Measurements from ENCODE around the gene JAKMIP2. TPM values are rescaled to one million over a fixed set of nuclear protein-coding genes. Genes with fewer than 3 reads are reported as not detected.

Gene JAKMIP2
- total RNA-seq, 1 experiment from 2014 or later, result not detected

GRCh38 chr5:147688656-147689356, 93.7 kb downstream of the JAKMIP2 start:
- Histone ChIP-seq H3K27me3 (ENCODE audit: control insufficient read depth, insufficient read depth, low read length) (no peaks in the 10 kb centered on the region), H3K4me1 (ENCODE audit: control insufficient read depth, insufficient read depth, low read length) (no peaks in the 10 kb centered on the region), H3K4me3 (ENCODE audit: low read depth in 2 of 2, low read length in 2 of 2) (no peak overlapping the region), H3K36me3 (ENCODE audit: control insufficient read depth, insufficient read depth, low read length) (no peaks in the 10 kb centered on the region), H3K27ac (ENCODE audit: low read length) (no peak overlapping the region), H3K9me3 (ENCODE audit: control insufficient read depth, insufficient read depth, low read depth, low read length) (no peaks in the 10 kb centered on the region)
- POLR2A ChIA-PET, result no interaction called here
- BruUV-seq (replicated peaks), result no TSS peak
- intact Hi-C loops (cut with micrococcal nuclease; ENCODE audit: unreplicated experiment), result no loop called here
- TF ChIP-seq REST (IDR thresholded peaks at IDR 0.05; ENCODE audit: insufficient read depth in 1 of 2, low read depth in 2 of 2, low read length in 1 of 2), result no peak
- TF ChIP-seq SIN3A (IDR thresholded peaks at IDR 0.05; ENCODE audit: borderline replicate concordance, insufficient read depth, low read depth, low read length), result no peak
- TF ChIP-seq POLR2AphosphoS5 (IDR thresholded peaks at IDR 0.05; ENCODE audit: low read depth, low read length), result no peak
- no peak for TF ChIP-seq TCF7L2 (IDR thresholded peaks at IDR 0.05; ENCODE audit: low read depth, low read length)
- no peak for TF ChIP-seq CTCF (IDR thresholded peaks at IDR 0.05)
- CTCF ChIA-PET, result no interaction called here
- in situ Hi-C loops (cut with HindIII; ENCODE audit: low pct_unique_long_range_greater_than_20kb, low sequenced_read_pairs), result no loop called here
- no peak for ATAC-seq
- no peak for DNase-seq (ENCODE audit: low read depth, low spot score)

GRCh38 chr5:147687118-147687517, 95.4 kb downstream of the JAKMIP2 start:
- Histone ChIP-seq H3K27ac (ENCODE audit: low read length) (no peak overlapping the region), H3K4me3 (ENCODE audit: low read depth in 2 of 2, low read length in 2 of 2) (no peak overlapping the region), H3K36me3 (ENCODE audit: control insufficient read depth, insufficient read depth, low read length) (no peaks in the 10 kb centered on the region), H3K27me3 (ENCODE audit: control insufficient read depth, insufficient read depth, low read length) (no peaks in the 10 kb centered on the region), H3K9me3 (ENCODE audit: control insufficient read depth, insufficient read depth, low read depth, low read length) (no peaks in the 10 kb centered on the region), H3K4me1 (ENCODE audit: control insufficient read depth, insufficient read depth, low read length) (no peaks in the 10 kb centered on the region)
- in situ Hi-C loops (cut with HindIII; ENCODE audit: low pct_unique_long_range_greater_than_20kb, low sequenced_read_pairs) (no loop called here), intact Hi-C loops (cut with micrococcal nuclease; ENCODE audit: unreplicated experiment) (no loop called here)
- TF ChIP-seq REST (IDR thresholded peaks at IDR 0.05; ENCODE audit: insufficient read depth in 1 of 2, low read depth in 2 of 2, low read length in 1 of 2) (no peak), SIN3A (IDR thresholded peaks at IDR 0.05; ENCODE audit: borderline replicate concordance, insufficient read depth, low read depth, low read length) (no peak), TCF7L2 (IDR thresholded peaks at IDR 0.05; ENCODE audit: low read depth, low read length) (no peak), CTCF (IDR thresholded peaks at IDR 0.05) (no peak), POLR2AphosphoS5 (IDR thresholded peaks at IDR 0.05; ENCODE audit: low read depth, low read length) (no peak)
- no TSS peak for BruUV-seq (replicated peaks)
- ChIA-PET POLR2A (no interaction called here), CTCF (no interaction called here)
- ATAC-seq (no peak), DNase-seq (ENCODE audit: low read depth, low spot score) (no peak)

All from Panc1 (cell line).